GM12878 (cell line): ENCODE measurements around the gene C5orf15. TPM values are rescaled to one million over a fixed set of nuclear protein-coding genes. Genes with fewer than 3 reads are reported as not detected.

Source experiments
- ATAC-seq: fragments of 200-7000 bp; cut with Tn5 transposase; 3 replicates; pipeline ENCODE4 v1.9.1; 2020; ENCODE audit warnings: mild to moderate bottlenecking, moderate library complexity
- BruUV-seq: library from RNA; stranded (reverse); fragments of 400-500 nt; replicated peaks from 2 replicates; lab custom pipeline; 2021; lab: Mats Ljungman, UMichigan
- CTCF ChIA-PET: fragments of 300-600 bp; sonication (Branson Sonifier 250); formaldehyde crosslinking; extraction: SDS; loops from one replicate; lab custom pipeline; 2021; ENCODE audit warnings: inconsistent platforms; lab: Yijun Ruan, JAX
- POLR2A ChIA-PET: fragments of 350-600 bp; formaldehyde crosslinking; extraction: SDS; loops from one replicate; lab custom pipeline; 2021; ENCODE audit warnings: inconsistent platforms; lab: Charles Lee
- RAD21 ChIA-PET: fragments of 300-600 bp; sonication (Branson Sonifier 250); formaldehyde crosslinking; loops from one replicate; lab custom pipeline; 2023; ENCODE audit warnings: antibody characterized with exemption; ENCODE audit not compliant: unreplicated experiment; lab: Charles Lee
- SMC1A ChIA-PET: fragments of 300-600 bp; sonication (Branson Sonifier 250); formaldehyde crosslinking; loops from one replicate; lab custom pipeline; 2023; ENCODE audit not compliant: unreplicated experiment, uncharacterized antibody; lab: Charles Lee
- DNase-seq: peaks from one replicate; pipeline ENCODE4 v3.0.0-alpha.2; 2011; ENCODE audit warnings: low read depth, low spot score
- FAIRE-seq: peaks from 3 replicates; lab custom pipeline; 2011; peaks lifted over from hg19 to GRCh38; lab: Jason Lieb, UNC
- H2AFZ ChIP-seq: 2 replicates; pipeline ENCODE4 v1.6.0; 2011; ENCODE audit warnings: low read depth, low read length, control low read depth; ENCODE audit not compliant: control insufficient read depth
- H3K27ac ChIP-seq: 2 replicates; pipeline ENCODE4 v1.5.1; 2011; ENCODE audit warnings: control low read depth; ENCODE audit not compliant: control insufficient read depth, insufficient read depth
- H3K27me3 ChIP-seq, 2 experiments: replicated peaks in 1 of 2; 2 replicates each; pipeline versions ENCODE4 v1.6.0 to v1.6.1; 2011; ENCODE audit warnings: low read length in 1 of 2; ENCODE audit not compliant: control insufficient read depth in 2 of 2, insufficient read depth in 2 of 2
- H3K36me3 ChIP-seq, 2 experiments: 2 replicates each; pipeline ENCODE4 v1.5.1; 2011; ENCODE audit warnings: low read length in 1 of 2; ENCODE audit not compliant: control insufficient read depth in 2 of 2, insufficient read depth in 2 of 2
- H3K4me1 ChIP-seq: 2 replicates; pipeline ENCODE4 v1.6.1; 2011; ENCODE audit warnings: mild to moderate bottlenecking, low read length, moderate library complexity, mixed read lengths; ENCODE audit not compliant: control insufficient read depth, insufficient read depth
- H3K4me2 ChIP-seq: 2 replicates; pipeline ENCODE4 v1.6.0; 2011; ENCODE audit warnings: control low read depth; ENCODE audit not compliant: control insufficient read depth, insufficient read depth
- H3K4me3 ChIP-seq: fragments of 200-600 bp; sonication (generic); 2 replicates; pipeline ENCODE4 v1.5.1; 2016
- H3K79me2 ChIP-seq: 2 replicates; pipeline ENCODE4 v1.6.0; 2011; ENCODE audit warnings: low read length; ENCODE audit not compliant: control insufficient read depth, insufficient read depth
- H3K9ac ChIP-seq: 2 replicates; pipeline ENCODE4 v1.8.0; 2011; ENCODE audit warnings: low read length, control low read depth, mixed read lengths; ENCODE audit not compliant: control insufficient read depth, insufficient read depth
- H3K9me3 ChIP-seq: replicated peaks from 3 replicates; pipeline ENCODE4 v1.5.1; 2011; ENCODE audit warnings: mild to moderate bottlenecking, low read length; ENCODE audit not compliant: control insufficient read depth, insufficient read depth
- H4K20me1 ChIP-seq: 2 replicates; pipeline ENCODE4 v1.6.0; 2011; ENCODE audit not compliant: control insufficient read depth, insufficient read depth
- CREB1 ChIP-seq: IDR thresholded peaks from 2 replicates; pipeline ENCODE4 v1.6.1; 2012; ENCODE audit warnings: low read depth, mild to moderate bottlenecking, inconsistent platforms
- EGR1 ChIP-seq, 2 experiments: IDR thresholded peaks; 1 replicate in 1 of 2; 2 replicates in 1 of 2; pipeline ENCODE4 v1.6.1; 2011 to 2012; ENCODE audit warnings: low read depth in 2 of 2, low read length in 2 of 2, borderline replicate concordance in 1 of 2, mild to moderate bottlenecking in 1 of 2, moderate library complexity in 1 of 2
- KDM1A ChIP-seq: fragments of 200-600 bp; sonication (generic); IDR thresholded peaks from 2 replicates; pipeline ENCODE4 v1.6.1; 2016; ENCODE audit warnings: borderline replicate concordance
- NFXL1 ChIP-seq: fragments of 450-650 bp; IDR thresholded peaks from 2 replicates; pipeline ENCODE4 v1.6.1; 2017; ENCODE audit warnings: antibody characterized with exemption, mild to moderate bottlenecking, borderline replicate concordance
- RB1 ChIP-seq: fragments of 450-650 bp; formaldehyde crosslinking; IDR thresholded peaks from 2 replicates; pipeline ENCODE4 v1.6.1; 2017; ENCODE audit warnings: mild to moderate bottlenecking, borderline replicate concordance
- SPI1 ChIP-seq: IDR thresholded peaks from 2 replicates; pipeline ENCODE4 v1.6.1; 2011; ENCODE audit warnings: low read depth, mild to moderate bottlenecking, low read length, moderate library complexity, borderline replicate concordance; ENCODE audit not compliant: insufficient read depth
- SUPT20H ChIP-seq: IDR thresholded peaks from 2 replicates; pipeline ENCODE4 v1.6.1; 2011; ENCODE audit warnings: low read depth, mild to moderate bottlenecking, low read length, moderate library complexity, borderline replicate concordance; ENCODE audit not compliant: control insufficient read depth
- TCF7 ChIP-seq: IDR thresholded peaks from 2 replicates; pipeline ENCODE4 v1.6.1; 2014; ENCODE audit warnings: antibody characterized with exemption, borderline replicate concordance
- YY1 ChIP-seq: IDR thresholded peaks from 2 replicates; pipeline ENCODE4 v1.6.1; 2011; ENCODE audit warnings: low read depth, mild to moderate bottlenecking, low read length
- WGBS: methylation state at CpG from one replicate; pipeline ENCODE4 v1.1.6; 2016; ENCODE audit warnings: low lambda C conversion rate; ENCODE audit not compliant: insufficient replicate concordance, insufficient coverage; ENCODE audit errors: missing lambda C conversion rate; 5-methylcytosine and 5-hydroxymethylcytosine counted together
- in situ Hi-C: fragments of 300-500 bp; cut with MboI; formaldehyde crosslinking; loops from 9 replicates; pipeline ENCODE4 v1.14.3; 2018; ENCODE audit warnings: mixed read lengths
- intact Hi-C: fragments of 100-400 bp; cut with micrococcal nuclease; formaldehyde crosslinking; loops from one replicate; pipeline ENCODE4 v1.14.2; 2022; ENCODE audit not compliant: unreplicated experiment
- polyA plus RNA-seq, 11 experiments: library from polyadenylated mRNA; depleted of rRNA in 4 of 11; unstranded in 6 of 11; stranded (reverse) in 5 of 11; fragments of >200 nt; fragmentation: Nextera tagmentation in 4 of 11; fragmentation: Illumina TruSeq in 1 of 11; extraction: Ambion mirVana in 4 of 11; extraction: Trizol in 1 of 11; gene quantifications; 1 replicate in 1 of 11; 2 replicates in 10 of 11; pipeline versions ENCODE4 v1.2.1 to v1.2.3, GENCODE V29; 2011 to 2016; ENCODE audit warnings: inconsistent platforms in 2 of 11, missing spikeins in 2 of 11, low read depth in 1 of 11
- total RNA-seq, 4 experiments: library from RNA; depleted of rRNA in 3 of 4; stranded (reverse); fragments of >200 nt in 3 of 4; fragmentation: Illumina TruSeq in 1 of 4; extraction: Trizol in 1 of 4; gene quantifications; 2 replicates each; pipeline versions ENCODE4 v1.2.1 to v1.2.3, GENCODE V29; 2013 to 2021
- TF ChIP-seq, protein P1 (sequence below): fragments of 450-650 bp; conservative IDR thresholded peaks from 2 replicates; pipeline ENCODE4 v1.6.1; 2017; ENCODE audit warnings: mild to moderate bottlenecking, moderate library complexity
- TF ChIP-seq, protein P2 (sequence below): IDR thresholded peaks from 2 replicates; pipeline ENCODE4 v1.6.1; 2011; ENCODE audit warnings: borderline replicate concordance, low read depth, mild to moderate bottlenecking, moderate library complexity, low read length; ENCODE audit not compliant: insufficient read depth, poor library complexity, severe bottlenecking

The C5orf15 gene
- total and polyA plus RNA-seq, 10 of the 15 experiments (the other 5 are each of a cell fraction or from before 2014, with no cell fraction given): 21.7 to 69.6 (median 46.0) TPM

DNA sequence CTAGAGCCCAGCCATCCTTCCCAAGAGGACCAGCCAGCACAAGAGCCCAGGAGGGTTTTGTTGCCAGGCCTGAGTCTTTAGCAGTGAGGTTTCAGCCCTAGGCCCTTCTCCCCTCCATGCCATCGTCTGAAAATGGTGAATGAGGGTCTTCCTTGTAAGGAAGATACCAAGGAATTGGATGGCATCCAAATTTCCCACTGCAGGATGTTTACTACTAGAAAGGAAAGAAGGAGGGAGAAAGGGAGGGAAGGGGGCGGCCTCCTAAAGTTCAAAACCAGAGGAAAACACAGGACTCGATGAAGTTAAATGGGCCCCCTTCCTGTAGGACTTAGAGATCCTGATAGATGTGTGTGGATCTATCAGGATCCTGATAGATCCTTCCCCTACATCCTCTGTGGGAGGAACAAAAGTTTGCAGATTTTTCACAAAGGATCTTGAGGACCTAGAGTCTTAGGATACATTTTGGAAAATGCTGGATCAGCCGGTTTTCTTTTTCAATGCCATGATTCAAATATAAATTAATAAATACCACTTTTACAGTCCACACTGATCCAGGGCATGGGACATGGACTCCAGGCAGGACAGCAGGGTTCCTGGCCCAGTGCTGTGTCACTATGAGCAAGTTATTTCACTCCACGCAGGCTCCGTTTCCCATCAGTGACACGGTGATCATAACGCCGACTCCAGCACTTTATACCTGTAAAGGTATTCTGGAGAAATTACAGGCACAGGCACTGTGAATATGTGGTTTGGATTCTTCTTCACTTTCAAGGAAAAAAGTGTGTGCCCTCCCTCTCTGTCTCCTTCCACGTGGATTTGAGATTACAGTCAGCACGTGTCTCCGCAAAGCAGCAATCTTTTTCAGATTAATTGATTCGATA is 40.9 kb downstream of the C5orf15 start (continued):
- no peak for TF ChIP-seq RB1

DNA sequence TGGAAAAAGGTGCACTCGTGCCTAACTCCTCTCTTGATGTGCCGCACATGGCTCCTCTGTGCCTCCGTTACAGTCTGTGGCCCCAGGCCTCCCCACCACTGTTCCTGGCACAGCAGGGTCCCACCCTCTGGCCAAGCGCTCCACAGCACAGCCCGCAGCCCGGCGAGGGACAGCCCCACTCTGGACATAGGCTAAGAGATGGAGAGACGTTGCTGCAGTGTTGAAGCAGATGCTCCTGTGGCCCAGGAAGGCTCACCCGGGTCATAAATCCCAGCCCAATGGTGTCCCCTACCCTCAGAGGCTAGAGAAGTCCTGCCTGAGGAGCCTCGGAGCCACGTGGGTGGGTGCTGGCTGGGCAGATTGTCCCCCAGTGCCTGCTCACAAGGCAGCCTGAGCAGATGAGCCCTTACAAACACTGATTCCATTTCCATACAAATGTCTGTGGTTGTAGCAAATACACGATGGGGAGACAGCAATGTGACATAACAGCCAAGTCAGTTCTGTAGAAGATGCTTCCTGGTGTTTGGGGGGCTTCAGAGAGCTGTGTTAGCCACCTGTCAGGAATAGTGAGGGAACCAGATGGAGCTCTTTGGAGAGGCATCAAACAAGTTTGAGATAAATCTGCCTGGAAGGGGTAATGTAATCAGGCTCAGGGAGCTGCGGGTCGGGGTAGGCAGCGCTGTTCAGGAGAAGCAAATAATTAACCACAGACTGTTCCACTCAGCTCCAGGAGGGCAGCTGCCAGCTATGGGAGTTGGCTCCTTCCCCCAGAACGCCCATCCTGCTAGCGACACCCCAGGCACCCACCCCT is 41.7 kb downstream of the C5orf15 start:
- ChIA-PET SMC1A (interaction anchor here (1.1 kb wide), 1 partner anchor 18 kb away, joined by 4 read pairs; no protein-coding TSS in a partner anchor), POLR2A (no interaction called here), CTCF (interaction anchor here (1.7 kb wide), 1 partner anchor 19 kb away, joined by 5 read pairs; no protein-coding TSS in a partner anchor), RAD21 (interaction anchor here (0.5 kb wide), 1 partner anchor 194 kb away, joined by 3 read pairs; no protein-coding TSS in a partner anchor)
- DNase-seq (no peak), ATAC-seq (no peak), FAIRE-seq (no peak)
- intact Hi-C loops: no loop called here
- Histone ChIP-seq H3K9me3 (no peaks in the 10 kb centered on the region), H3K4me2 (no peak overlapping the region), H3K9ac (no peak overlapping the region), H3K27ac (no peak overlapping the region), H3K79me2 (no peaks in the 10 kb centered on the region), H2AFZ (no peak overlapping the region), H3K36me3 (no peaks in the 10 kb centered on the region), H3K27me3 (no peaks in the 10 kb centered on the region), H4K20me1 (no peaks in the 10 kb centered on the region), H3K4me1 (peaks cover 30% of the 10 kb centered on the region), H3K4me3 (no peak overlapping the region)
- 86% methylated on average over 17 of the region's 17 CpGs for WGBS
- in situ Hi-C loops: no loop called here
- BruUV-seq: no TSS peak
- TF ChIP-seq SPI1: no peak
- TF ChIP-seq EGR1 (IDR thresholded peaks at IDR 0.05; ENCODE audit: borderline replicate concordance in 1 of 2, low read depth in 2 of 2, low read length in 2 of 2): no peak
- TF ChIP-seq, protein P1, sequence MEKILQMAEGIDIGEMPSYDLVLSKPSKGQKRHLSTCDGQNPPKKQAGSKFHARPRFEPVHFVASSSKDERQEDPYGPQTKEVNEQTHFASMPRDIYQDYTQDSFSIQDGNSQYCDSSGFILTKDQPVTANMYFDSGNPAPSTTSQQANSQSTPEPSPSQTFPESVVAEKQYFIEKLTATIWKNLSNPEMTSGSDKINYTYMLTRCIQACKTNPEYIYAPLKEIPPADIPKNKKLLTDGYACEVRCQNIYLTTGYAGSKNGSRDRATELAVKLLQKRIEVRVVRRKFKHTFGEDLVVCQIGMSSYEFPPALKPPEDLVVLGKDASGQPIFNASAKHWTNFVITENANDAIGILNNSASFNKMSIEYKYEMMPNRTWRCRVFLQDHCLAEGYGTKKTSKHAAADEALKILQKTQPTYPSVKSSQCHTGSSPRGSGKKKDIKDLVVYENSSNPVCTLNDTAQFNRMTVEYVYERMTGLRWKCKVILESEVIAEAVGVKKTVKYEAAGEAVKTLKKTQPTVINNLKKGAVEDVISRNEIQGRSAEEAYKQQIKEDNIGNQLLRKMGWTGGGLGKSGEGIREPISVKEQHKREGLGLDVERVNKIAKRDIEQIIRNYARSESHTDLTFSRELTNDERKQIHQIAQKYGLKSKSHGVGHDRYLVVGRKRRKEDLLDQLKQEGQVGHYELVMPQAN: no peak
- no peak for TF ChIP-seq NFXL1
- TF ChIP-seq KDM1A: no peak
- no peak for TF ChIP-seq CREB1
- TF ChIP-seq YY1: no peak
- TF ChIP-seq TCF7: no peak
- TF ChIP-seq SUPT20H: no peak
- TF ChIP-seq, protein P2, sequence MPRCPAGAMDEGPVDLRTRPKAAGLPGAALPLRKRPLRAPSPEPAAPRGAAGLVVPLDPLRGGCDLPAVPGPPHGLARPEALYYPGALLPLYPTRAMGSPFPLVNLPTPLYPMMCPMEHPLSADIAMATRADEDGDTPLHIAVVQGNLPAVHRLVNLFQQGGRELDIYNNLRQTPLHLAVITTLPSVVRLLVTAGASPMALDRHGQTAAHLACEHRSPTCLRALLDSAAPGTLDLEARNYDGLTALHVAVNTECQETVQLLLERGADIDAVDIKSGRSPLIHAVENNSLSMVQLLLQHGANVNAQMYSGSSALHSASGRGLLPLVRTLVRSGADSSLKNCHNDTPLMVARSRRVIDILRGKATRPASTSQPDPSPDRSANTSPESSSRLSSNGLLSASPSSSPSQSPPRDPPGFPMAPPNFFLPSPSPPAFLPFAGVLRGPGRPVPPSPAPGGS: no peak
